Stomach (tissue), 4 donors: ENCODE results near the gene TENM4.

Experiments used
- EP300 ChIP-seq: sonication (generic); formaldehyde crosslinking; IDR thresholded peaks from one replicate; pipeline ENCODE4 v1.6.1; 2017; ENCODE audit warnings: antibody characterized with exemption
- POLR2A ChIP-seq, 4 donors: fragments of 450-650 bp; IDR thresholded peaks; one replicate each; pipeline ENCODE4 v1.6.1; 2016; ENCODE audit warnings: antibody characterized with exemption in 4 of 4, control low read depth in 2 of 4, mild to moderate bottlenecking in 1 of 4, moderate library complexity in 1 of 4
- POLR2AphosphoS5 ChIP-seq, 3 donors: sonication (generic); formaldehyde crosslinking; IDR thresholded peaks; one replicate each; pipeline ENCODE4 v1.6.1; 2016; ENCODE audit warnings: antibody characterized with exemption in 3 of 3
- TF ChIP-seq, protein P1 (sequence below), 7 experiments: fragments of 450-650 bp in 4 of 7; fragments of 200-600 bp in 3 of 7; sonication (generic) in 3 of 7; IDR thresholded peaks; one replicate each; pipeline ENCODE4 v1.5.1; 2016 to 2019; ENCODE audit warnings: antibody characterized with exemption in 7 of 7, control low read depth in 2 of 7, mild to moderate bottlenecking in 1 of 7

DNA sequence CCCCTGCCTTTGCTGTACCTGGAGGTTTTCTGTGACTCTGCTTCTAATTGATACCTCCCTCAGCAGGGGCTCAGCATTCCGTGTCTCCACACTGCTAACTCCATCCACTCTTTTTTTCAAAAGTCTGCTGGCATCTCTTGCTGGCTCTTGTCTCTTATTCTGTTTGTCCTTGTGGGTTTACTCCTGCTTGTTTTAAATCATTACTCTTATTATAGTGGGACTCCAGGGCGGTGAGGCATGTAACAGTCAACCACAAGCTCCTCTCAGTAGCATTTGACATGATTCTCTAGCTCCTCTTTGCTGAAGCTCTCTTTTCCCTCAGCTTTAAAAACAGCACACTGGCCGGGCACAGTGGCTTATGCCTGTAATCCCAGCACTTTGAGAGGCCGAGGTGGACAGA is 605.9 kb downstream of the TENM4 start:
- no peak for TF ChIP-seq POLR2A (IDR thresholded peaks at IDR 0.05)
- TF ChIP-seq POLR2AphosphoS5 (IDR thresholded peaks at IDR 0.05): no peak
- TF ChIP-seq EP300: no peak
- TF ChIP-seq, protein P1, sequence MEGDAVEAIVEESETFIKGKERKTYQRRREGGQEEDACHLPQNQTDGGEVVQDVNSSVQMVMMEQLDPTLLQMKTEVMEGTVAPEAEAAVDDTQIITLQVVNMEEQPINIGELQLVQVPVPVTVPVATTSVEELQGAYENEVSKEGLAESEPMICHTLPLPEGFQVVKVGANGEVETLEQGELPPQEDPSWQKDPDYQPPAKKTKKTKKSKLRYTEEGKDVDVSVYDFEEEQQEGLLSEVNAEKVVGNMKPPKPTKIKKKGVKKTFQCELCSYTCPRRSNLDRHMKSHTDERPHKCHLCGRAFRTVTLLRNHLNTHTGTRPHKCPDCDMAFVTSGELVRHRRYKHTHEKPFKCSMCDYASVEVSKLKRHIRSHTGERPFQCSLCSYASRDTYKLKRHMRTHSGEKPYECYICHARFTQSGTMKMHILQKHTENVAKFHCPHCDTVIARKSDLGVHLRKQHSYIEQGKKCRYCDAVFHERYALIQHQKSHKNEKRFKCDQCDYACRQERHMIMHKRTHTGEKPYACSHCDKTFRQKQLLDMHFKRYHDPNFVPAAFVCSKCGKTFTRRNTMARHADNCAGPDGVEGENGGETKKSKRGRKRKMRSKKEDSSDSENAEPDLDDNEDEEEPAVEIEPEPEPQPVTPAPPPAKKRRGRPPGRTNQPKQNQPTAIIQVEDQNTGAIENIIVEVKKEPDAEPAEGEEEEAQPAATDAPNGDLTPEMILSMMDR (IDR thresholded peaks at IDR 0.05): no peak
